ES-I3 (cell line): Measurements from ENCODE around the gene OMG.
"Not testable (repeated sequence)": the region's sequence is repeated elsewhere in the genome, so short reads cannot be mapped to it uniquely, and the experiment has no call there.

Experiments used
- H3K36me3 ChIP-seq: 2 replicates; pipeline ENCODE4 v1.6.1; 2013; ENCODE audit warnings: mild to moderate bottlenecking, low read length, control low read depth, moderate library complexity; ENCODE audit not compliant: insufficient read depth
- H3K4me1 ChIP-seq: 2 replicates; pipeline ENCODE4 v1.6.1; 2013; ENCODE audit warnings: mild to moderate bottlenecking, control low read depth, low read length; ENCODE audit not compliant: insufficient read depth
- H3K9ac ChIP-seq: 2 replicates; pipeline ENCODE4 v1.6.1; 2013; ENCODE audit warnings: low read depth, mild to moderate bottlenecking, low read length, moderate library complexity
- H3K9me3 ChIP-seq: 2 replicates; pipeline ENCODE4 v1.6.1; 2013; ENCODE audit warnings: mild to moderate bottlenecking, low read length, moderate library complexity; ENCODE audit not compliant: control insufficient read depth, insufficient read depth

OMG gene

GRCh38 chr17:31313982-31314781 lies 17.1 kb upstream of the OMG start, which contains the start of gene EVI2B:
TSS of gene EVI2B (minus strand) at chr17:31314054. CDS start at chr17:31305609, 8,445 bp downstream.
- H3K9ac ChIP-seq, result no peak within 1 kb of the TSS
- no peaks in the 10 kb centered on the region for H3K36me3 ChIP-seq
- no peaks in the 10 kb centered on the region for H3K9me3 ChIP-seq
- peaks cover 10% of the 10 kb centered on the region; the same call in 1 of the 2 replicates for H3K4me1 ChIP-seq

- not testable (repeated sequence) for H3K4me1 ChIP-seq, H3K9me3 ChIP-seq, H3K9ac ChIP-seq, H3K36me3 ChIP-seq
Measured at GRCh38 chr17:31312223-31312622, 15.2 kb upstream of the OMG start.

GRCh38 chr17:31311526-31311925 lies 14.5 kb upstream of the OMG start:
- no peaks in the 10 kb centered on the region for H3K36me3 ChIP-seq
- H3K9ac ChIP-seq, result no peak overlapping the region
- no peaks in the 10 kb centered on the region for H3K9me3 ChIP-seq
- no peaks in the 10 kb centered on the region for H3K4me1 ChIP-seq

GRCh38 chr17:31310886-31311285 lies 13.8 kb upstream of the OMG start:
- no peaks in the 10 kb centered on the region for H3K36me3 ChIP-seq
- H3K9ac ChIP-seq, result no peak overlapping the region
- no peaks in the 10 kb centered on the region for H3K9me3 ChIP-seq
- H3K4me1 ChIP-seq, result no peaks in the 10 kb centered on the region

- Histone ChIP-seq H3K4me1 (no peaks in the 10 kb centered on the region), H3K9ac (no peak overlapping the region), H3K36me3 (no peaks in the 10 kb centered on the region), H3K9me3 (no peaks in the 10 kb centered on the region)
Measured at GRCh38 chr17:31310260-31310659, 13.2 kb upstream of the OMG start.

GRCh38 chr17:31309556-31309955 lies 12.5 kb upstream of the OMG start:
- no peaks in the 10 kb centered on the region for H3K4me1 ChIP-seq
- no peak overlapping the region for H3K9ac ChIP-seq
- no peaks in the 10 kb centered on the region for H3K9me3 ChIP-seq
- H3K36me3 ChIP-seq, result no peaks in the 10 kb centered on the region

- no peak overlapping the region for H3K9ac ChIP-seq
- no peaks in the 10 kb centered on the region for H3K4me1 ChIP-seq
Measured at GRCh38 chr17:31308372-31309334, 11.6 kb upstream of the OMG start.

GRCh38 chr17:31307640-31308039 lies 10.6 kb upstream of the OMG start:
- Histone ChIP-seq H3K4me1 (no peaks in the 10 kb centered on the region), H3K9me3 (0 out of 2 replicates have a peak, but pooled peaks cover 3% of the 10 kb centered on the region), H3K36me3 (no peaks in the 10 kb centered on the region), H3K9ac (no peak overlapping the region)

More at GRCh38 chr17:31308372-31309334, 11.6 kb upstream of the OMG start:
- Histone ChIP-seq H3K9me3 (no peaks in the 10 kb centered on the region), H3K36me3 (no peaks in the 10 kb centered on the region)

GRCh38 chr17:31299624-31300023 lies 2.6 kb upstream of the OMG start:
- Histone ChIP-seq H3K9ac (no peak overlapping the region), H3K36me3 (no peaks in the 10 kb centered on the region), H3K4me1 (no peaks in the 10 kb centered on the region), H3K9me3 (0 out of 2 replicates have a peak, but pooled peaks cover 3% of the 10 kb centered on the region)

GRCh38 chr17:31296142-31296541 lies 897 bp downstream of the OMG start:
- Histone ChIP-seq H3K9me3 (no peaks in the 10 kb centered on the region), H3K4me1 (no peaks in the 10 kb centered on the region), H3K9ac (no peak overlapping the region), H3K36me3 (no peaks in the 10 kb centered on the region)

- H3K9me3 ChIP-seq, result no peaks in the 10 kb centered on the region
- no peaks in the 10 kb centered on the region for H3K4me1 ChIP-seq
- no peaks in the 10 kb centered on the region for H3K36me3 ChIP-seq
- H3K9ac ChIP-seq, result no peak overlapping the region
Measured at GRCh38 chr17:31295489-31295871, 1.6 kb downstream of the OMG start.

GRCh38 chr17:31294820-31295488 lies 2.1 kb downstream of the OMG start:
- no peaks in the 10 kb centered on the region for H3K4me1 ChIP-seq
- no peaks in the 10 kb centered on the region for H3K36me3 ChIP-seq
- H3K9ac ChIP-seq, result no peak overlapping the region
- H3K9me3 ChIP-seq, result no peaks in the 10 kb centered on the region

- H3K36me3 ChIP-seq, result no peaks in the 10 kb centered on the region
- no peaks in the 10 kb centered on the region for H3K9me3 ChIP-seq
- H3K9ac ChIP-seq, result no peak overlapping the region
- H3K4me1 ChIP-seq, result no peaks in the 10 kb centered on the region
Measured at GRCh38 chr17:31294231-31294630, 2.8 kb downstream of the OMG start.

GRCh38 chr17:31293581-31293980 lies 3.5 kb downstream of the OMG start:
- Histone ChIP-seq H3K4me1 (no peaks in the 10 kb centered on the region), H3K36me3 (no peaks in the 10 kb centered on the region), H3K9me3 (no peaks in the 10 kb centered on the region), H3K9ac (no peak overlapping the region)
